Subcutaneous adipose tissue (tissue), 4 donors: ENCODE results near the gene SNX3. TPM values are rescaled to one million over a fixed set of nuclear protein-coding genes. Genes with fewer than 3 reads are reported as not detected.

Experiments used
- CTCF ChIP-seq: fragments of 450-650 bp; IDR thresholded peaks from one replicate; pipeline ENCODE4 v1.5.1; 2016; ENCODE audit warnings: low read depth, mild to moderate bottlenecking, control low read depth, antibody characterized with exemption, moderate library complexity
- total RNA-seq, 4 donors: library from RNA; depleted of rRNA; stranded (reverse); fragments of >200 nt; gene quantifications; one replicate each; pipeline ENCODE4 v1.1.0, GENCODE V29; 2016

The SNX3 gene
- total RNA-seq, 4 donors from 2014 or later: 181 to 417 (median 207) TPM

- no peak for TF ChIP-seq CTCF
These were observed 86.3 kb downstream of the SNX3 start for GRCh38 chr6:108174371-108175175.

GRCh38 chr6:108171918-108172516 lies 88.8 kb downstream of the SNX3 start:
- TF ChIP-seq CTCF: no peak

DNA sequence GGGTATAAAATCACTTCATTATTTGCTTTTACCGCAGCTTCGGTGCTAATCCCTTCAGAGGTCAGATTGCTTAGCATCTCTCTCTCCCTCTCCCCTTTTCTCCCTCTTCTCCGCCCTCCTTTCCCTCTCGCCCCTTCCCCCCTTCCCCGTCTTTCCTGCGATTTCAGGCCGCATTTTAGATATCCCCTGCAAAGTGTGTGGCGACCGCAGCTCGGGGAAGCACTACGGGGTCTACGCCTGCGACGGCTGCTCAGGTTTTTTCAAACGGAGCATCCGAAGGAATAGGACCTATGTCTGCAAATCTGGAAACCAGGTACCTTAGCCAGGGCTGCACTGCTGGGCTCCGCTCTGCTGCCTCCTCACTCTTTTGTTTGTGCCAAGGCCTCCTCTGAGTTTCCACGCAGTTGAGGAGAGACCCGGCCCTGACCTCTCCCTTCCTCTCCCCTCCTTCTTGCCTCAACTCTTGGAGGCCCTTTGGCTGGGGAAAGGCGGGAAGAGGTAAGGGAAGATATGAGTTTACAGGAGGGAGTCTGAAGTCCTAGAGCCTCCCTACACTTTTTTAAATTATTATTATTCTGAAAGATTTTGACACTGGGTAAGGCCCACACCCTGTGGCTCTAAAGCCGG lies 89.4 kb downstream of the SNX3 start:
- TF ChIP-seq CTCF: no peak

DNA sequence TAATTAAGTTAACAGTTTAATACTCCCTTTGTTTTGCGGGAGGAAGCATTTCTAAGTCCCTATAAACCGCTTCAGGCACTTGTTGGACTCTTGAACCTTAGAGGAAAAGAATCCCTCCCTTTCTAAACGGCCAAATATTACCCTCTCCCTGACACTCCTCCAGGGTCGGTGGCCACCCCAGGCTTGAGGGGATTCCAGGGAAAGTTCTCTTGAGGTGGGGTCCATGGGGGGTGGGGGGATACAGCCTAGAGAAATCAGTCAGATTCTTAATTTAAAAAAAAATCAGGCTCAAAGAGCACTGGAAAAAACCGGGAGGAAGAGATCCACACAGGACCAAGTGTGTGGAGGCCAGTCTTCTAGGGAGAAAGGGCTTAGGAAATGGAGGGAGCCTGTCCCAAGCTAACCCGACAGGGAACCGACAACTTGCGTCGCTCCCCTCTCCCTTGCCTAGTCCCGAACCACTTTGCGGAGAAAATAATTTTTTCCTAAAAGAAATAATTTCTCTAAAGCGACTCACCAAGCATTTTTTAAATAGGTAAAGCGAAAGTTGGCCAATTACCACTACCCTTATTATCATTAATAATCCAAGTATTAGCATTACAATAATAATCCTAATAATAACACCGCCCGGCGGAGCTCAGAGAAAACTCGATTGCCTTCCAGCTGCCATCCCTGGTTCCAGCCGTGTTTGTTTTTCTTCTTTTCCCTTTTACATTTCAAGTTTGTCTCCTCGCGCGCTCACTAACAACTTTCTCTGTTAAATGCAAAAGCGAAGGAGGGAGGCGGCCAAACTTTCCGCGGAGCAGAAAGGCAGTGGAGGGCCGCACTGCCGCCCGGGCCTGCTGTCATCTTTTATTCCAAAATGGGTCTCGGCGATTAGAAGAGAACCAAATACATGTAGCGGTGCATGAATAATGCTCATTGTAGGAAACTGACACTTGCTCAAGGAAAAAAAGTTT lies 90.2 kb downstream of the SNX3 start:
- no peak for TF ChIP-seq CTCF

DNA sequence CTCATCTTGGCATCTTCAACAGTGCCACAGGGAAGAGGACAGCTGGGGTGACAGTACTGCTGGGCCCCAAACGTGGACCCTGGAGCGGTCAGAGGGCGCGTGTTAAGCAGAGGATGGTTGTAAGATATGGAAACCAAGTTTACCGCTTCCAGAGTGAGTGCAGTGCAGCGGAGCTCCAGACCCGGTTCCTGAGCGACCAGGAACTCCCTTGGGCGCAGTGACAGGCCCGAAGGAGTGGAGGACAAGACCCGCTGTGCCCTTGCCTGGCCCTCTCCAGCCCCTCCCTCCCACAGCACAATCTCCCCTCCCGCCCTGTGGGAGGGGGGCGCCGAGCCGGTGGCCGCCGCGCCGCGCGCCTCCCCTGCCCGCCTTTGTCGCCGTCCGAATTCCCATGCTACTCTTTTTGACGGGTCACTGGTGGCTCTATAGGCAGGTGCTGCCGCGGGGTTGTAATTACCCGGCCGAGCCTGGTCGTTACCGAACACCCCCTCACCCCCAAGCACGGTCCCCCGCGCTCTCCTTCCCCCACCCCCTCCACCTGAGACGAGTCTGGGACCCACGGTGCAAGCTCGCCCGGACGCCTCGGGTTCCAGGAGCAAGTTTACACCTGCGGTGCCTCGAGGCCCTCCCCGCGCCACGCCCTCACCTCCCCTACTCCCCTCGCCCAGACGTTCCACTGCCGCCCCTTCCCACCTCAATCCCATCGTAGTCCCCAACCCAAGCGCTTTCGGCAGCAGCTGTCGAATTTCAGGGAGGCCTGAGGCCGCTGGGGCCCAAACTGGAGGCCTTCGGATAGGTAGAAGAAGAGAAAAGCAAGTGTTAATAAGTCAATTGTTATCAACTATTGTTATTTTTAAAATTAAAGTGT lies 91.1 kb downstream of the SNX3 start:
- TF ChIP-seq CTCF: no peak
